Esophagus muscularis mucosa (tissue), 4 donors: Measurements from ENCODE around the gene RASD2. TPM values are rescaled to one million over a fixed set of nuclear protein-coding genes. Genes with fewer than 3 reads are reported as not detected.

ENCODE experiments used
- DNase-seq: peaks from one replicate; pipeline ENCODE4 v3.0.0-alpha.2; 2017; ENCODE audit errors: extremely low spot score
- H3K27ac ChIP-seq, 4 donors: fragments of 200-600 bp; sonication (generic); replicated peaks in 1 of 4; 1 replicate in 3 of 4; 2 replicates in 1 of 4; pipeline ENCODE4 v1.5.1; 2016 to 2019; ENCODE audit warnings: mild to moderate bottlenecking in 1 of 4
- H3K27me3 ChIP-seq, 4 donors: fragments of 200-600 bp; sonication (generic); one replicate each; pipeline versions ENCODE4 v1.5.1 to v1.6.0; 2016 to 2019
- H3K36me3 ChIP-seq, 4 donors: fragments of 200-600 bp; sonication (generic); one replicate each; pipeline ENCODE4 v1.5.1; 2016 to 2019
- H3K4me1 ChIP-seq, 4 donors: fragments of 200-600 bp; sonication (generic); one replicate each; pipeline ENCODE4 v1.5.1; 2016 to 2019
- H3K4me3 ChIP-seq, 4 donors: fragments of 200-600 bp; sonication (generic); 1 replicate in 2 of 4; 2 replicates in 2 of 4; pipeline ENCODE4 v1.5.1; 2016 to 2019; ENCODE audit warnings: mild to moderate bottlenecking in 4 of 4, moderate library complexity in 1 of 4
- H3K9me3 ChIP-seq, 4 donors: fragments of 200-600 bp; sonication (generic); 1 replicate in 3 of 4; 2 replicates in 1 of 4; pipeline ENCODE4 v1.5.1; 2016 to 2019
- CTCF ChIP-seq, 3 experiments: fragments of 200-600 bp in 2 of 3; fragments of 450-650 bp in 1 of 3; sonication (generic) in 2 of 3; IDR thresholded peaks; one replicate each; pipeline ENCODE4 v1.5.1; 2017 to 2019; ENCODE audit warnings: antibody characterized with exemption in 3 of 3, mild to moderate bottlenecking in 2 of 3, moderate library complexity in 1 of 3
- EP300 ChIP-seq: sonication (generic); formaldehyde crosslinking; IDR thresholded peaks from one replicate; pipeline ENCODE4 v1.6.1; 2017; ENCODE audit warnings: antibody characterized with exemption
- POLR2A ChIP-seq: fragments of 450-650 bp; IDR thresholded peaks from one replicate; pipeline ENCODE4 v1.6.1; 2017; ENCODE audit warnings: antibody characterized with exemption, moderate library complexity, mild to moderate bottlenecking, low read depth
- POLR2AphosphoS5 ChIP-seq, 2 donors: sonication (generic); formaldehyde crosslinking; IDR thresholded peaks; one replicate each; pipeline ENCODE4 v1.6.1; 2017; ENCODE audit warnings: antibody characterized with exemption in 2 of 2
- WGBS: methylation state at CpG from one replicate; pipeline ENCODE4 v1.1.5; 2018; 5-methylcytosine and 5-hydroxymethylcytosine counted together
- intact Hi-C: fragments of 100-400 bp; cut with DNase I; formaldehyde crosslinking; loops from one replicate; pipeline ENCODE4 v1.15.1; 2023
- total RNA-seq, 4 donors: library from RNA; depleted of rRNA; stranded (reverse); fragments of >200 nt; gene quantifications; one replicate each; pipeline versions ENCODE4 v1.1.0 to v1.2.1, GENCODE V29; 2016

Gene RASD2
- total RNA-seq, 4 donors from 2014 or later = 18.4 to 53.6 (median 31.7) TPM

- 55% methylated on average over 11 of the region's 14 CpGs for whole genome bisulfite sequencing
- Histone ChIP-seq H3K27ac (peak overlapping the region in 3 of 4 donors; percentile 63 to 70 (median 64)), H3K27me3 (no peaks in the 10 kb centered on the region), H3K4me3 (no peak overlapping the region), H3K36me3 (no peaks in the 10 kb centered on the region), H3K9me3 (peaks cover 0 to 5% (median 2%) of the 10 kb centered on the region in 4 donors), H3K4me1 (peaks cover 0 to 40% (median 28%) of the 10 kb centered on the region in 4 donors)
- no peak for DNase-seq
- TF ChIP-seq POLR2AphosphoS5 (IDR thresholded peaks at IDR 0.05) (peak; percentile 22 to 35), POLR2A (no peak), EP300 (no peak), CTCF (IDR thresholded peaks at IDR 0.05) (no peak)
- intact Hi-C loops = no loop called here
These were observed 15.5 kb upstream of the RASD2 start for GRCh38 chr22:35524966-35525686.

GRCh38 chr22:35525687-35526332, 14.8 kb upstream of the RASD2 start:
- H3K36me3 ChIP-seq = no peaks in the 10 kb centered on the region
- no peak for DNase-seq
- H3K4me3 ChIP-seq = no peak overlapping the region
- H3K4me1 ChIP-seq = peaks cover 0 to 40% (median 28%) of the 10 kb centered on the region in 4 donors
- TF ChIP-seq EP300 (no peak), CTCF (IDR thresholded peaks at IDR 0.05) (no peak), POLR2AphosphoS5 (IDR thresholded peaks at IDR 0.05) (no peak), POLR2A (no peak)
- peaks cover 0 to 5% (median 2%) of the 10 kb centered on the region in 4 donors for H3K9me3 ChIP-seq
- peak overlapping the region in 3 of 4 donors; percentile 63 to 70 (median 64) for H3K27ac ChIP-seq
- no peaks in the 10 kb centered on the region for H3K27me3 ChIP-seq
- intact Hi-C loops = no loop called here
- WGBS = 83% methylated on average over 12 of the region's 12 CpGs

- Histone ChIP-seq H3K9me3 (peaks cover 0 to 5% (median 2%) of the 10 kb centered on the region in 4 donors), H3K36me3 (no peaks in the 10 kb centered on the region), H3K4me3 (no peak overlapping the region), H3K4me1 (peaks cover 0 to 36% (median 25%) of the 10 kb centered on the region in 4 donors), H3K27me3 (no peaks in the 10 kb centered on the region), H3K27ac (peak overlapping the region in 1 of 4 donors; percentile 70)
- intact Hi-C loops = no loop called here
- WGBS = 91% methylated on average over 12 of the region's 12 CpGs
- TF ChIP-seq CTCF (IDR thresholded peaks at IDR 0.05) = no peak
- no peak for DNase-seq
These were observed 14.2 kb upstream of the RASD2 start for GRCh38 chr22:35526333-35526979.

- WGBS = 95% methylated on average over 2 of the region's 2 CpGs
- Histone ChIP-seq H3K27me3 (no peaks in the 10 kb centered on the region), H3K9me3 (peaks cover 0 to 5% (median 2%) of the 10 kb centered on the region in 4 donors), H3K36me3 (no peaks in the 10 kb centered on the region), H3K4me3 (no peak overlapping the region), H3K4me1 (peaks cover 0 to 18% (median 10%) of the 10 kb centered on the region in 4 donors), H3K27ac (no peak overlapping the region)
- TF ChIP-seq CTCF (IDR thresholded peaks at IDR 0.05) = no peak
- no peak for DNase-seq
- intact Hi-C loops = no loop called here
These were observed 11.7 kb upstream of the RASD2 start for GRCh38 chr22:35528927-35529326.
